Fibroblast of mammary gland (primary cell): ENCODE data around the gene NCF4.

Experiments used
- DNase-seq: peaks from one replicate; pipeline ENCODE4 v3.0.0-alpha.2; 2010; ENCODE audit warnings: low read depth
- H3K4me3 ChIP-seq: 2 replicates; pipeline ENCODE4 v1.5.1; 2011; ENCODE audit warnings: low read depth, mild to moderate bottlenecking, low read length, moderate library complexity; ENCODE audit not compliant: control insufficient read depth
- TF ChIP-seq, protein P1 (sequence below): conservative IDR thresholded peaks from 2 replicates; pipeline ENCODE4 v1.5.1; 2011; ENCODE audit warnings: low read depth, low read length, inconsistent platforms; ENCODE audit not compliant: control insufficient read depth, insufficient read depth

The NCF4 gene

DNA sequence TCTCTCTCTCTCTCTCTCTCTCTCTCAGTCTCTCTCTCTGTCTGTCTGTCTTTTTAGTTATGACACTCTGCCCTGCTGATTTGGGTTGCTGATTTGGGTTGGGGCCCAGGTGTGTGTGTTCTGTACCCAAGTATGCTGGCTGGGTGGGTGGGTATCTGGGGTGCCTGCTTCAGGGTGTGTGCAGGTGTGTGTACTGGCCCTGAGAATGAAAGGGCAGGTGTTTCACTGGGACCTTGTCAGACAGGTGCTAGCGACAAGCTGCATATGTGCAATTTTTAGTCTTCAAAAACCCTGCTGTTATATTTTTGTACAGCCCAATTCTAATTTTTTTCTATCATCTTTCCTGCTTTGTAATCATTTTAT, 53.6 kb downstream of the NCF4 start:
- DNase-seq, result no peak
- TF ChIP-seq, protein P1, sequence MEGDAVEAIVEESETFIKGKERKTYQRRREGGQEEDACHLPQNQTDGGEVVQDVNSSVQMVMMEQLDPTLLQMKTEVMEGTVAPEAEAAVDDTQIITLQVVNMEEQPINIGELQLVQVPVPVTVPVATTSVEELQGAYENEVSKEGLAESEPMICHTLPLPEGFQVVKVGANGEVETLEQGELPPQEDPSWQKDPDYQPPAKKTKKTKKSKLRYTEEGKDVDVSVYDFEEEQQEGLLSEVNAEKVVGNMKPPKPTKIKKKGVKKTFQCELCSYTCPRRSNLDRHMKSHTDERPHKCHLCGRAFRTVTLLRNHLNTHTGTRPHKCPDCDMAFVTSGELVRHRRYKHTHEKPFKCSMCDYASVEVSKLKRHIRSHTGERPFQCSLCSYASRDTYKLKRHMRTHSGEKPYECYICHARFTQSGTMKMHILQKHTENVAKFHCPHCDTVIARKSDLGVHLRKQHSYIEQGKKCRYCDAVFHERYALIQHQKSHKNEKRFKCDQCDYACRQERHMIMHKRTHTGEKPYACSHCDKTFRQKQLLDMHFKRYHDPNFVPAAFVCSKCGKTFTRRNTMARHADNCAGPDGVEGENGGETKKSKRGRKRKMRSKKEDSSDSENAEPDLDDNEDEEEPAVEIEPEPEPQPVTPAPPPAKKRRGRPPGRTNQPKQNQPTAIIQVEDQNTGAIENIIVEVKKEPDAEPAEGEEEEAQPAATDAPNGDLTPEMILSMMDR, result no peak
- H3K4me3 ChIP-seq, result no peak overlapping the region

DNA sequence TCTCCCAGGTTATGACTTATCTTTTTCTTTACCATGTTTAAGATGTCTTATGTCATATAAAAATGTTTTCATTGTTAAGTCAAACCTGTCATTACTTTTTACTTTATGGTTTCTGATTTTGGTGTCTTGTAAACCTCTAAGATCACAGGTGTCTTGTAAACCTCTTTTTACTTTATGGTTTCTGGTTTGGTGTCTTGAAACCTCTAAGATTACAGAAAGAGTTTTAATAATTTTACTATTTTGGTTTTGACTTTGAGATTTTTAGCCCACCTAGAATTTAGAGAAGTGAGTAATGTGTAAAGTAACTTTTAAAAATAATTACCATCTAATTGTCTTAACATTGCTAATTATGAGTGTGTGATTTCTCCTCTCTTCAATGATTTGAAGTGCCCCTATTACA, 55.2 kb downstream of the NCF4 start:
- no peak for DNase-seq
- TF ChIP-seq, protein P1, result no peak
- H3K4me3 ChIP-seq, result no peak overlapping the region

DNA sequence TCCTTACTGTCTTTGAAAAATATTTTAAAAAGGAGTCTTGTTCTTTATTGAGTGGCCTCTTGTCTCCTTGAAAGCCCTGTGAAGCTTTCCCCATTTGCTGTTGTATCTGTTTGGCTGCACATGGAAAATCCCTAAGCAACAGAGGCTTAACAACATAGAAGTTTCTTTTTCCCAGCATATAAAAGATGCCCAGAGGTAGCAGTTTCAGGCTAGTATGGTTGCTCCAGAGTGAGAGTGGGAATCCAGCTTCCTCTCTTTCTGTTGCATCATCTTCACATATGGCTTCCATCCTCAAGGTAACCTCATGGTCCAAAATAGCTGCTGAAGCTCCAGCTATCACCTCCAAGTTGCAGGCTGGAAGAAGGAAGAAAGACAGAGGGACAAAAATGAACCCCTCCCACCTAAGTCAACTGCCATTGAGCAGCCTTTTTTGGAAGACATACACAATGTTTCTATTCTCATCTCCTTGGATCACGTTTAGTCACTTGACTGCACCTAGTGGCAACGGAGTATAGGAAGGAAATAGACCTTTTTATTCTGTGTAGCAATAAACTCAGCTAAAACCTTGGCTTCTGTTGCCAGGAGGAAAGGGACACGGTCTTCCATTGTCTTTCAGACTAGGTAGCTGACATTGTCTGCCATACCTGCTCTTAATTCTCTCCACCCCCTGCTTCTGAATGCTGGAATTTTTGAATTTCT, 57.9 kb downstream of the NCF4 start:
- no peak for DNase-seq
- no peak overlapping the region for H3K4me3 ChIP-seq
- TF ChIP-seq, protein P1, result no peak

DNA sequence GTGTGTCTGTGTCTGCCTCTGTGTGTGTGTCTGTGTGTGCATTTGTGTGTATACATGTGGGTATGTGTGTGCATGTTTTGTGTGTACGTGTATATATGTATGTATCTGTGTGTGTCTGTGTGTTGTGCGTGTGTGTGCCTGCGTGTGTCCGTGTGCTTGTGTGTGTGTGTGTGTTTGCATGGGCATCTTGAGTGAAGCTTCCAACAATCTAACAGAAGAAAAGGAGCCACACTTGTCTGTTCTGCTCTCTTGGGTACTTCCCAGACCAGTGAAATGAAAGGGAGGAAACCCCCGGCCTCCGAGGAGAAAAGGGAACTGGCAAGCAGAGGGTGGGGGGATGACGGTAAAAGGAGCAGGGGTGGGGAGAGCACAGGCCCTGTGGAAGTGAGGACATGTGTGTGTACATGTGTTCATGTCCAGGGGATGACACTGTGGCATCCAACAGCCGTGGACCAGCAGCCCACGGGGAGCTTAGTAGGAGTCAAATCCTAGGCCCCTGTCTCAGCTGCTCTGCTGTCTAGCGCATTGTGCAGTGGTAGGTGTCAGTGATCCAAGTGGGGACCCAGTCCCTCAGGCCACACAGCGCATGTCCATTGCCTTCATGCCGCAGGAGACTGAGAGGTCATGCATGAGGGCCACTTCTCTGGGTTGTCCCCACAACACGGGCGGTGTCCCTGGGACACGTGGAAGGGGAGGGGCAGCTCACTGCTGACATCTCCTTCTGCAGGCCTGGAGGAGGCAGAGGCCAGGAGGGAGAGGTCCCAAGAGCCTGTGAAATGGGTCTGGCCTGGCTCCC, 60.7 kb downstream of the NCF4 start:
- TF ChIP-seq, protein P1, result no peak
- no peak for DNase-seq
- H3K4me3 ChIP-seq, result no peak overlapping the region

DNA sequence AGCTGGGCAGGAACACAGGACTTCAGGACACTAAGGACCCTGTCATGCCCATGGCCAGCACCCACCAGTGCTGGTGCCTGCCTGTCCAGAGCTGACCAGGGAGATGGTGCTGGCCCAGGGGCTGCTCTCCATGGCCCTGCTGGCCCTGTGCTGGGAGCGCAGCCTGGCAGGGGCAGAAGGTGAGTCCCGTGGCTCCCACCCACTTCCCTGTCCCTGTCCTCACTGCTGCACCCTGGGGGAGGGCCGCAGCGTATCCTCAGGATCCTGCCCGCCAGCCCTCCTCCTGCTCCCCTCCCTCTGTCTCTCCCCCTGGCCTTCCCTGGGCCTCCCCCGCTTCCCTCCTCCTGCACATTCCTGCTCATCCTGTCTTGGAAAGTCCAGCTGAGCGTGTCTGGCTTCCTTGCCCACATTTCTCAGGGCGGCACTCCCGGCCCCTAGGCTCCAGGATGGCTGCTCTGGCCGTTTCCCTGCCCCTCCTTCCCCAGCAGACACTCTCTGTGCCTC, 61.4 kb downstream of the NCF4 start:
- no peak overlapping the region for H3K4me3 ChIP-seq
- no peak for DNase-seq
- TF ChIP-seq, protein P1, result no peak

DNA sequence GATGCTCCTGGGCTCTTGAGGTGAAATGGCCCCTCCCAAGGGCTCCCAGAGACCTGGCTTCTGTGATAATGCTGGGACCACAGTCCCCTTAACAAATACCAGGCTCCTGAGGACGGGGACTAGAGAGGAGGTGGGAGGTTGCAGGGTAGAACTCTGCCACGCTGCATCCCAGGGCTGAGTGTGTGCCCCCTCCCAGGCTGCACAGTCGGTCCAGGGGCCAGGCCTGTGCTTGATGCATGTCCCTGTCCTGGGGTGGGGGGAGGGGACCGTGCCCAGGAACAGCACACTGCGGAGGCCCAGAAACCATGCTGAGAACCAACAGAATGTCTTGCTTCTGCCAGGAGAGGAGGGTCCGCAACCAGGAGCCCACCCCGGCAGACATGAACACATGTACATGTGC, 61.9 kb downstream of the NCF4 start:
- TF ChIP-seq, protein P1, result no peak

More for the DNA sequence above, 61.9 kb downstream of the NCF4 start:
- DNase-seq, result no peak
- no peak overlapping the region for H3K4me3 ChIP-seq
